Esophagus squamous epithelium (tissue), 5 donors: ENCODE results near the gene NLGN1. TPM values are rescaled to one million over a fixed set of nuclear protein-coding genes. Genes with fewer than 3 reads are reported as not detected.

Source experiments
- DNase-seq: peaks from one replicate; lab custom pipeline; 2025; lab: John Stamatoyannopoulos, UW
- H3K27ac ChIP-seq, 4 donors: fragments of 200-600 bp; sonication (generic); one replicate each; pipeline ENCODE4 v1.5.1; 2016 to 2019; ENCODE audit warnings: mild to moderate bottlenecking in 1 of 4
- H3K27me3 ChIP-seq, 4 donors: fragments of 200-600 bp; sonication (generic); 1 replicate in 3 of 4; 2 replicates in 1 of 4; pipeline versions ENCODE4 v1.5.1 to v1.6.0; 2017 to 2021; ENCODE audit warnings: antibody characterized with exemption in 1 of 4
- H3K36me3 ChIP-seq, 3 donors: fragments of 200-600 bp; sonication (generic); one replicate each; pipeline ENCODE4 v1.5.1; 2016 to 2019
- H3K4me1 ChIP-seq, 3 donors: fragments of 200-600 bp; sonication (generic); one replicate each; pipeline ENCODE4 v1.5.1; 2017 to 2019
- H3K4me3 ChIP-seq, 4 donors: fragments of 200-600 bp; sonication (generic); 1 replicate in 3 of 4; 2 replicates in 1 of 4; pipeline ENCODE4 v1.5.1; 2016 to 2019; ENCODE audit warnings: mild to moderate bottlenecking in 2 of 4, moderate library complexity in 1 of 4
- H3K9me3 ChIP-seq, 3 donors: fragments of 200-600 bp; sonication (generic); one replicate each; pipeline ENCODE4 v1.5.1; 2016 to 2019
- CTCF ChIP-seq, 6 experiments: fragments of 450-650 bp in 4 of 6; fragments of 200-600 bp in 2 of 6; sonication (generic) in 2 of 6; IDR thresholded peaks; one replicate each; pipeline ENCODE4 v1.5.1; 2016 to 2019; ENCODE audit warnings: antibody characterized with exemption in 6 of 6, mild to moderate bottlenecking in 4 of 6, moderate library complexity in 4 of 6
- POLR2A ChIP-seq, 4 donors: fragments of 450-650 bp; IDR thresholded peaks; one replicate each; pipeline ENCODE4 v1.6.1; 2017; ENCODE audit warnings: antibody characterized with exemption in 4 of 4, mild to moderate bottlenecking in 4 of 4, moderate library complexity in 3 of 4
- WGBS, 2 donors: methylation state at CpG; one replicate each; pipeline ENCODE4 v1.1.5; 2018; 5-methylcytosine and 5-hydroxymethylcytosine counted together
- intact Hi-C: fragments of 100-400 bp; cut with DNase I; formaldehyde crosslinking; loops from one replicate; pipeline ENCODE4 v1.15.0; 2022
- total RNA-seq, 4 donors: library from RNA; depleted of rRNA; stranded (reverse); fragments of >200 nt; gene quantifications; one replicate each; pipeline ENCODE4 v1.1.0, GENCODE V29; 2016
- donor health status: DM: yes; HTN: yes; CAD: no.

The NLGN1 gene
- total RNA-seq, 4 donors from 2014 or later, result 0.34 to 12.6 (median 2.9) TPM

- Histone ChIP-seq H3K36me3 (no peaks in the 10 kb centered on the region), H3K4me1 (no peaks in the 10 kb centered on the region), H3K27me3 (no peaks in the 10 kb centered on the region), H3K9me3 (no peaks in the 10 kb centered on the region), H3K27ac (no peak overlapping the region), H3K4me3 (no peak overlapping the region)
- WGBS, 2 donors, result 63 to 66% methylated on average over 4 of the region's 4 CpGs
- intact Hi-C loops, result no loop called here
- DNase-seq, result no peak
- TF ChIP-seq POLR2A (IDR thresholded peaks at IDR 0.05) (no peak), CTCF (IDR thresholded peaks at IDR 0.05) (no peak)
These were observed 441.1 kb downstream of the NLGN1 start for GRCh38 chr3:173838644-173839043.

GRCh38 chr3:173839859-173840258 is 442.3 kb downstream of the NLGN1 start:
- no peak for DNase-seq
- 78 to 80% methylated on average over 3 of the region's 3 CpGs for WGBS, 2 donors
- no peak overlapping the region for H3K27ac ChIP-seq
- H3K4me3 ChIP-seq, result no peak overlapping the region
- H3K4me1 ChIP-seq, result no peaks in the 10 kb centered on the region
- H3K36me3 ChIP-seq, result no peaks in the 10 kb centered on the region
- no peak for TF ChIP-seq POLR2A (IDR thresholded peaks at IDR 0.05)
- no peak for TF ChIP-seq CTCF (IDR thresholded peaks at IDR 0.05)
- no peaks in the 10 kb centered on the region for H3K9me3 ChIP-seq
- H3K27me3 ChIP-seq, result no peaks in the 10 kb centered on the region
- intact Hi-C loops, result no loop called here

- 67 to 69% methylated on average over 1 of the region's 1 CpG for WGBS, 2 donors
- Histone ChIP-seq H3K27ac (no peak overlapping the region), H3K27me3 (no peaks in the 10 kb centered on the region), H3K4me1 (no peaks in the 10 kb centered on the region), H3K4me3 (no peak overlapping the region), H3K9me3 (no peaks in the 10 kb centered on the region), H3K36me3 (no peaks in the 10 kb centered on the region)
- intact Hi-C loops, result no loop called here
- DNase-seq, result no peak
- TF ChIP-seq CTCF (IDR thresholded peaks at IDR 0.05) (no peak), POLR2A (IDR thresholded peaks at IDR 0.05) (no peak)
These were observed 443.8 kb downstream of the NLGN1 start for GRCh38 chr3:173841334-173841733.

- DNase-seq, result no peak
- intact Hi-C loops, result no loop called here
These were observed 445.5 kb downstream of the NLGN1 start for GRCh38 chr3:173843060-173843459.

GRCh38 chr3:173846584-173846983 is 449.0 kb downstream of the NLGN1 start:
- Histone ChIP-seq H3K27ac (no peak overlapping the region), H3K27me3 (no peaks in the 10 kb centered on the region), H3K4me3 (no peak overlapping the region), H3K36me3 (no peaks in the 10 kb centered on the region), H3K9me3 (no peaks in the 10 kb centered on the region), H3K4me1 (no peaks in the 10 kb centered on the region)
- TF ChIP-seq POLR2A (IDR thresholded peaks at IDR 0.05) (no peak), CTCF (IDR thresholded peaks at IDR 0.05) (no peak)
- intact Hi-C loops, result no loop called here
- no peak for DNase-seq
- 56 to 69% methylated on average over 2 of the region's 2 CpGs for WGBS, 2 donors

More at GRCh38 chr3:173843060-173843459, 445.5 kb downstream of the NLGN1 start:
- TF ChIP-seq CTCF (IDR thresholded peaks at IDR 0.05), result no peak
- no peak for TF ChIP-seq POLR2A (IDR thresholded peaks at IDR 0.05)
- no peaks in the 10 kb centered on the region for H3K27me3 ChIP-seq
- no peak overlapping the region for H3K4me3 ChIP-seq
- 41 to 65% methylated on average over 3 of the region's 3 CpGs for WGBS, 2 donors
- H3K9me3 ChIP-seq, result no peaks in the 10 kb centered on the region
- H3K36me3 ChIP-seq, result no peaks in the 10 kb centered on the region
- H3K4me1 ChIP-seq, result no peaks in the 10 kb centered on the region
- H3K27ac ChIP-seq, result no peak overlapping the region
